8988T (cell line): Measurements from ENCODE around the gene SCN4B.
"Not testable (repeated sequence)": the region's sequence is repeated elsewhere in the genome, so short reads cannot be mapped to it uniquely, and the experiment has no call there.

ENCODE experiments used
- DNase-seq: peaks from one replicate; pipeline ENCODE4 v3.0.0; 2011

SCN4B gene, protein sequence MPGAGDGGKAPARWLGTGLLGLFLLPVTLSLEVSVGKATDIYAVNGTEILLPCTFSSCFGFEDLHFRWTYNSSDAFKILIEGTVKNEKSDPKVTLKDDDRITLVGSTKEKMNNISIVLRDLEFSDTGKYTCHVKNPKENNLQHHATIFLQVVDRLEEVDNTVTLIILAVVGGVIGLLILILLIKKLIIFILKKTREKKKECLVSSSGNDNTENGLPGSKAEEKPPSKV

DNA sequence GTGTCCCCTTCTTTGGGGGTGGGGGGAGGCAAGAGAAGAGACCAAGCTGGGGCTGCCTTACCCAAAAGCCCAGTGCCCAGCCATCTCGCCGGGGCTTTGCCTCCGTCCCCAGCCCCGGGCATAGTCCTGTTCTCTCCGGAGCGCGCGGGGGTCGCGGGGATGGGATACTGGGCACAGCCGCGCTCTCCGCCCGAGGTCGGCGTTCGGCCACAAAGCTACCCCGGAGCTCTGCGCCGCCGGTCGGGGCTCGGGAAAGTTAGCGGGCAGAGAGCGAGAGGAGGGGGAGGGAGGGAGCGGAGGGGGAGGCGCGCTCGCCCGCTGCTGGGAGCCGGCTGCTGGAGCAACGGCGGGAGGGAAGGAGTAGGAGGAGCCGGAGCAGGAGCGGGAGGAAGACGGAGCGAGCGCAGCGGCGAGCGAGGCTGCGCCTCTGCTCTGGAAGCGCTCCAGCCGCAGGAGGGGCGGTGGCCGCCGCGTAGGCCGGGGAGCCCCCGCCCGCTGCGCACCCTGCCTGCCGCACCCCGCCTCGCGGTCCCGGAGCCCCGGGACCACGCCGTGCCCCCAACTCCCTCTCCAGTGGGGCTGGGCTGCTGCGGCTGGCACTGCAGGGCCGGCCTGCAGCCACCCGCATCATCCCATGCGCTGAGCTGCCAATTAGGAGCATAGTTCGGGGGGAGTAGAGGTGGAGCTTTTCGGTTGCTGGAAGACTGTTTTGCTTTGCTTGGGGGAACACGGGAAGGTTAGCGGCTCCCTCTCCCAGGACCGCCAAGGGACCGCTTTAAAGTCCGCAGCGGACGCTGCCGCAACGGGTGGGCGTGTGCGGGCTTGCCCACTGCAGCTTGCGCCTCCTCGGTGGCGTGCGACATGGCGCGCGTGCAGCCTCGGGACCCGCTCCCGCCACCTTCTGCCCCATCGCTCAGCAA is at the start of gene SCN4B:
Gene SCN4B (minus strand): TSS at position 272 of the 920 bp plus-strand sequence. CDS start 150 bp downstream, at position 122.
- DNase-seq, result peak; percentile 98

DNA sequence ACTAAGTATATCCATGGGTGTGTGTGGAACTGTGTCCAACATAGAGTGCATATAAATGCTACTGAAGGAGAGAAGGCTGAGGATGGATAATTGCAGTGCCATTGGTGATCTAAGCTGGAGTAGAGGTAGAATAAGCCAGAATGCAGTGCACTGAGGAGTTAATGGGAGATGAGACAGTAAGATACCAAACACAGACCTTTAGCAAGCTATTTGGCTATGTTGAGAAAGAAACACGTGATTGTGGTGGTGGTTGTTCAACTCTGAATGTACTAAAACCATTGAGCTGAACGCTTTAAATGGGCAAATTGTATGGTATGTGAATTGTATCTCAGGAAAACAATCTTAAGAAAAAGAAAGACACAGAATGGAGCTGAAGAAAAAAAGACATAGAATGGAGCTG is 49.3 kb upstream of the SCN4B start:
- DNase-seq, result no peak

DNA sequence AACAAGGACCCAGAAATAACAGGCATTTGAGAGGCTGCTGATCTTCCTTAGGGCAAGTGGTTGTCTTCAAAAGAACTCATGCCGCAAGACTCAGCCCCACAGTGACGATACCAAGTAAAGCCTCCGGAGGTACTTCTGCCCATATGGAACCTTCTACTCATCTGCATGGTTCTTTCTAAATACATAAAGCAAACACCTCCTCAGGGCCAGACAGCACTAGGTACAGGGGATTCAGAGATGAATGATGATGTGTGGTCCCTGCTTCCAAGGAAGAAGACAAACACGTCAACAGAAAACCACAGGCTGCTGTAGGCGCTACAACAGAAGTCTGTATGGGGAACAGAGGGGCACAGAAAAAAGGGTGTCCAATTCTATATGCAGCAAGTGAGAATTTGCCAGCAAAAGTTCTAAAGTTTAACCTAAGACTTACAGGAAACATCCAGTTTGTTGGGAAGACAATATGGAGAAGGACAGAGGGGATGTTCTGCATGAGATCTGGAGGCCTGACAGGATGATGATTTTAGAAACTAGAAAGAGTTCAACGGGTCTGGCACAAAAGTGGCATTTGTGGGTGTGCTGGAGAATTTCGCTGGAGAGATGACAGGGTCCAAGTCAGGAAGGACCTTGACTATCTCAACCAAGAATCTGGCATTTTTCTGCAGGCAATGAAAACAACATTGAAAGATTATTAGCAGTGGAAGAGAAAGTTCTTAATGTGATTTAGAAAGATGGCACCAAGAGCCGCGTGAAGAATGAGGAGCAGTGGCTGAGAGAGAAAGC is 48.5 kb upstream of the SCN4B start:
- DNase-seq, result no peak

DNA sequence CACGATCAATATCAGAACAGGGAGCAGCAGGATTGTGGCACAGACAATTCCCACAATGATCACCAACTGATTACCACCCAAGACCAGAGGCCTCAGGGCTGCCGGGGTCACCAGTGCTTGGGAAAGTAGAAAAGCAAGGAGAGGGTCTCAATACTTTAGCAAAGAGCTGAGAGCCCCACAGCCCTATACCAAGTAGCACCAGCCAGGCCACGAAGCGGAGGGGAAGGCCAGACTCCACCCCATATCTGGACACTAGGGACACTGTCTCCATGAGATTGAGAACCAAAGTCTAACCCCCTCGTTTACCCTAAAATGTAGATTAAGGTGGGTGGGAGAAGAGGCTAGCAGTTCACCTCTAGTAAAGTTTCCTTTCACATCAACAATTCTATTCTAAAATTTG is 47.9 kb upstream of the SCN4B start:
- DNase-seq, result no peak

DNA sequence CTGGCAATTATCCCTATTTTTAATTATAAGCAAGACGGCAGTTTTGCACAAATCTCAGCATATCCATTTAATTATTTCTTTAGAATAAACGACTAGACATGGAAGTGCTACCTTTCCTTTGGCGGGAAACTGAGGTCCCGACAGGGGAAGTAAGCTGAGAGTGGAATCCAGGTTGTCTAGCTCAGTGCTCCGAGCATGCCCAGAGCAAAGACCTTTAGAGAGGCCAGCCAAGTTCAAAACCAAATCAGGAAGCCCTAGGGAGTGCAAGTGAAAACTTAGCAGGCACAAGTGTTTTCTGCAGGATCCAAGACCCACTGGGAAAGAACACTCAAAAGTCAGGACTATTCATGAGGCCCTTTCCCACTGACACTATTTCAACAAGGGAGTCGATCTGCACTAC is 46.5 kb upstream of the SCN4B start:
- DNase-seq, result no peak

DNA sequence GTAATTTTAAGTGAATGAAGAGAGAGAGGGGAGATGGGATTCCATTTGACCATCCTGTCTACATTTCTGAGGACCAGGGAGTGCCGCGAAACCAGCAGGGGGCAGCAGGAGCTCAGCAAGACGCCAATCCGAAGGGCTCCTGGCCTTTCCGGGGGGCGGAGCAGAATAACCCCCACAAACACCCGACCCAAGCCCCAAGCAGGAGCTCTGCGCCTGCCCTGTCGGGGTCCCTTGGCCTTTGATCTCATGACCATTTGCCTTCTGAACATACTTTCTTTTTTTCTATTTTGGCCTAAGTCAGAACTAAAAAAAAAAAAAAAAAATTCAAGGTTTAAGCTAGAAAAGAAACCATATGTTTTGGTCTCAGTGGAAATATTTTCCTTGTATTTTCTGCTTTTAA is 45.7 kb upstream of the SCN4B start:
- DNase-seq, result peak; percentile 65

DNA sequence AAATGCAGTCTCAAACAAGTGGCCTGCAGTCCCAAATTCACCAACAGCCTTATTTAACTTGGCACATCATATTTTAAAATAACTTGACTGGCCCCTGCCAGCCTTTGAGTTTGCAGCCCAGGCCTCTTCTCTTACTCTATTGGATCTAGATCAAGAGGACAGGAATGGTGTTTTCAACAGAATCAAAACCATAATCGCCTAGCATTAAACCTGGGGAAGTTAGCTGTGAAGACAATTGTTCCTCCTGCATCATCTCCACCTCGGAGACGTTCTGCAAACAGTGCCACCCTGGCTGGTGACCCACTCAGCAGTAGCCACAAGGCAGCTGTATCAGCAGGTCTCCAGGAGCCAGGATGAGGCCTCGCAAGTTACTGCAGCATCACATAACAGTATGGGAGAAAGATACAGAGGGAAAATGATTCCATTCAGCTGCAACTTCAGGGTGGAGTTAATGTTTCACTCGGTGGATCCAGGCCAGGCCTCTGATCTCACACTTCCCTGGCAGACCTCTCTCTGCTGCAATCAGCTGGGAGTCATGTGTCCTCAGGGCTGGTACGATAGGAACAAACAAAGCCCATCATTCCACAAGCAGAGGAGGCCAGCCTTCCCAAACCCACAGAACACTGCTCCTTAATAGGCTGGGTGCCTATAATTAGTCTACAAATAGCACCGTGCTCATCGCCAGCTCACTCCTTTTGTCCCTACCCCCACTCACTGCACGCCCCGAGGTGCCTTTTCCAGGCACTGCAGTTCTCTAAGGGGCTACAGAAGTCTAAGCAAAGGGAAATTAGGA is 42.4 kb upstream of the SCN4B start:
- no peak for DNase-seq

DNA sequence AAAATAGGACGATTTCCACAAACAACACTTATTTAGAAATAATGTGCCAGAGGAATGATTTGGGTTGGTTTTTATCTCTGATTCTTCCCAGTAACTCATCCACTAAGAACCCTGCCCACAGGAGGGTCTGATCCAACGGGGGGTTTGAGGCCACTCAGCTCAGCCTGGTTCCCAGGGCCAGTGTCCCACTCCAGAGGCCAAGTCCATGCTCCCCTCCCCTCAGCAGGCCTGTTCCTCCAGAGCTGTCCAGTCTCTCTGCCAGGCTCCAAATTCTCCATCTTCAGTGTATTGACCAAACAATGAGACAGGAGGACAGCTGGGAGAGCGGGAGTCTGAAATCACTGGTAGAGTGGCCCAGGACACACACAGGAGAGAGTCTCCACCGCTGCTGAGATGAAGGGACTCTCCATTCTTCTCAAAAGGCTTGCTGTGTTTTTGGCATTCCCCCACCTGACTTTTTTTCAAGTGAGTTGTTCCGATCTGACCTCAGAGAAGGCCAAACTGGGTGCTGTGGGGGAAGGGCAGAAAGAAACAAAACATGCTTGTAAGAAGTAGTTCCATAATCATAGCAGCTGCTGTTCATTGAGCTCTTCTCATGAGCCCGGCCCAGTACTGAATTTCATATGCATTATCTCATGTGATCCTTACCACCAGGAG is 41.4 kb upstream of the SCN4B start:
- no peak for DNase-seq

DNA sequence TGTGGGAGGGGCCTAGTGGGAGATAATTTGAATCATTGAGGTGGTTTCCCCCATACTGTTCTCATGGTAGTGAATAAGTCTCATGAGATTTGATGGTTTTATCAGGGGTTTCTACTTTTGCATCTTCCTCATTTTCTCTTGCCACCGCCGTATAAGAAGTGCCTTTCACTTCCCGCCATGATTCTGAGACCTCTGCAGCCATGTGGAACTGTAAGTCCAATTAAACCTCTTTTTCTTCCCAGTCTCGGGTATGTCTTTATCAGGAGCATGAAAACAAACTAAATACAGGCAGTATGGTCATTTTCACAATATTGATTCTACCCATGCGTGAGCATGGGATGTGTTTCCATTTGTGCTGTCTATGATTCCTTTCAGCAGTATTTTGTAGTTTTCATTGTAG is 40.2 kb upstream of the SCN4B start:
- not testable (repeated sequence) for DNase-seq

DNA sequence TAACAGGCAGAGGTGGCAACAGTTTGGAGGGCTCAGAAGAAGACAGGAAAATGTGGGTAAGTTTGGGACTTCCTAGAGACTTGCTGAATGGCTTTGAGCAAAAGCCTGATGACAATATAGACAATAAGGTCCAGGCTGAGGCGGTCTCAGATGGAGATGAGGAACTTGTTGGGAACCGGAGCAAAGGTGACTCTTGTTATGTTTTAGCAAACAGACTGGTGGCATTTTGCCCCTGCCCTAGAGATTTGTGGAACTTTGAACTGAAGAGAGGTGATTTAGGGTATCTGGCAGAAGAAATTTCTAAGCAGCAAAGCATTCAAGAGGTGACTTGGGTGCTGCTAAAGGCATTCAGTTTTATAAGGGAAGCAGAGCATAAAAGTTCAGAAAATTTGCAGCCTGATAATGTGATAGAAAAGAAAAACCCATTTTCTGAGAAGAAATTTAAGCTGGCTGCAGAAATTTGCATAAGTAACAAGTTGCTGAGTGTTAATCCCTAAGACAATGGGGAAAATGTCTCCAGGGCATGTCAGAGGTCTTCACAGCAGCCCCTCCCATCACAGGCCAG is 38.4 kb upstream of the SCN4B start:
- DNase-seq, result not testable (repeated sequence)

DNA sequence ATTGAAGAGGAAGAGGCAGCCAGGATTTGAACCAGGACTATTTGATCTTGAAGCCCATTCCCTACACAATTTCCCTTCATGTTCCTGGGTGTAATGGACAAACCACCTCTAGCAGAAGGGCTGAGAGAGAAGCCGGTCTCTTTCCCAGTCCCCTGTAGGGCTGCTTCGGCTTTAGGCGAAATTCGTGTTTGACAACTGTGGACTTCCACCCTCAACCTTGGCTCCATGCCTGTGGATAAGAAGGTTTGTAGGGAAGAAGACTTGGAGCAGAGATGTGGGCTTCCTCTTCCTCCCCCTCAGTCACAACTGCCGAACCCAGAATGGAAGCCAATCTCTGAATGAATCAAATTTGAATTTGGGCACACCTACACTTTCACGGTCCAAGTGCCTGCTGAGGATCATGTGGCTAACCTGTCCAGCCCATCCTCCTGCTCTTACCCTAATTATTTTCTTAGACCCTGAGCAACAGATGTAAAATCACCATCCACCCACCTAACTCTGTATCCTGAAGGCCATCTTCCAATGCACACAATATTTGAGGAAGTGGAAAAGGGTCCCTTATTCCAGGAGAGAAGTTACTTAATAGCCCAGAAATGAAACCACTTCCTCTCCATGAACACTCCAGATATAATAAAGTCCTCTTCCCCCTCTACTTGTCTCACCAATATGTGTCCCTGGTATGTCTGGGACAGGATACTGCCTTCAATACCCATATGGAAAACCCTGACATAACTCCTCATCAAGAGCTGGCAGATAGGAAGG is 33.9 kb upstream of the SCN4B start:
- no peak for DNase-seq

DNA sequence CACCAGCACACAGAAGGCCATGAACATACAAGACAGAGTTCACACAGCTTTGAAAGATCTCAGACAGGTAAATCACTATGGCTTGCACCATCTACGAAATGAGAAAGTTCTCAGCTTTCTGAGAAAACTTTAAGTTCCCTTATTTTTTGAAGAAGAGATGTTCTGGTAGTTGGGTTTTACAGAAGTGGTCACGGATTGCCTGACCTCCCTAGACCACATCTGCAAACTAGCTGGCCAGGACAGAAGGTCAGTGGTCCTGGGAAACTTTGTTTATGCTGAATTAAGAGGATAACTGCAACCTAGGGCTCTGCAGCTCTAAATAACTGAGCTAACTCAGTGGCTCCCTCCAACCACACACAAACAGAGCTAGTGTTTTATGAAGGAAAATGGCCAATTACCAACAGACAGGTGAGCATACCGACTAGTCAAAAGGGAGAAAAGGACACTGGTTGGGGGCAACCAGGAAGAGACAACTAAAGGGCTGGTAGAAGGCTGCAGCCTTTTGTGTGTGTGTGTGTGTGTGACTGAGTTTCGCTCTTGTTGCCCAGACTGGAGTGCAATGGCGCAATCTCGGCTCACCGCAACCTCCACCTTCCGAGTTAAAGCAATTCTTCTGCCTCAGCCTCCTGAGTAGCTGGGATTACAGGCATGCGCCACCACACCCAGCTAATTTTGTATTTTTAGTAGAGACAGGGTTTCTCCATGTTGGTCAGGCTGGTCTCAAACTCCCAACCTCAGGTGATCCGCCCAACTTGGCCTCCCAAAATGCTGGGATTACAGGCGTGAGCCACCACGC is 32.4 kb upstream of the SCN4B start:
- no peak for DNase-seq

DNA sequence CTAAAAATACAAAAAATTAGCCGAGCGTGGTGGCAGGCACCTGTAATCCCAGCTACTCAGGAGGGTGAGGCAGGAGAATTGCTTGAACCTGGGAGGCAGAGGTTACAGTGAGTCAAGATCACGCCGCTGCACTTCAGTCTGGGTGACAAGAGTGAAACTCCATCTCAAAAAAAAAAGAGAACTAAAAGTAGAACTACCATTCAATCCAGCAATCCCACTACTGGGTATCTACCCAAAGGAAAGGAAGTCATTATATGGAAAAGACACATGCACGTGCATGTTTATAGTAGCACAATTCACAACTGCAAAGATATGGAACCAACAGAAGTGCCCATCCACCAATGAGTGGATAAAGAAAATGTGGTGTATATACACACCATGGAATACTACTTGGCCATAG is 31.1 kb upstream of the SCN4B start:
- DNase-seq, result not testable (repeated sequence)

DNA sequence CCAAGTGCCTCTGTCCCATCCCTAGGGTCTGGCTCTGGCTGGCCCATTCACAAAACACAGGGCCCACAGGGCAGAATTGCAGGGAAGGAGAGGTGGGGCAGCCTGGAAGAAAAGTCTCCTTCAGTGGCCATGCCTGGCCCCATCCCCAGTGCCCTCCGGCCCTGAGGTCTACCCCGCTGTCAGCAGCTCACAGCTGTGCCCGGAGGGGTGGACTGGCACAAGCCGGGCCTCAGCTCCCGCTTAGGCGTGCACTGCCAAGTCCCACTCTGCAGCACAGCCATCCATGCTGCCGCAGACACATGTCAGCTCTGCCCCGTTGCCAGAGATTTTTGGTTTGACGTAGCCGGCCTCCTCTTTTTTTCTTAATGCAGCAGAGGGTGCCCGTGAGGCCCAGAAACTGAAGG is 27.7 kb upstream of the SCN4B start:
- no peak for DNase-seq

DNA sequence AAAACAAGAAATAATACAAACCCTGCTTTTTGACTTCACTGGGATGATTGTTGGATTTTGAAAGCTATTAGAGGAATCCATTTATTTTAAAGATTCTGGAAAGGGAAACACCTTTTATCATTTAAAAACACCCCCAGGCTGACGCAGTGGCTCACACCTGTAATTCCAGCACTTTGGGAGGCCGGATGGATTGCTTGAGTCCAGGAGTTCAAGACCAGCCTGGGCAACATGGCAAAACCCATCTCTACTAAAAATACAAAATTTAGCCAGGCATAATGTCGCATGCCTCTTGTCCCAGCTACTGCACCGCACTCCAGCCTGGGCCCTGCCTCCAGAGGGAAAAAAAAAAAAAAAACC is 24.1 kb upstream of the SCN4B start:
- DNase-seq, result no peak

DNA sequence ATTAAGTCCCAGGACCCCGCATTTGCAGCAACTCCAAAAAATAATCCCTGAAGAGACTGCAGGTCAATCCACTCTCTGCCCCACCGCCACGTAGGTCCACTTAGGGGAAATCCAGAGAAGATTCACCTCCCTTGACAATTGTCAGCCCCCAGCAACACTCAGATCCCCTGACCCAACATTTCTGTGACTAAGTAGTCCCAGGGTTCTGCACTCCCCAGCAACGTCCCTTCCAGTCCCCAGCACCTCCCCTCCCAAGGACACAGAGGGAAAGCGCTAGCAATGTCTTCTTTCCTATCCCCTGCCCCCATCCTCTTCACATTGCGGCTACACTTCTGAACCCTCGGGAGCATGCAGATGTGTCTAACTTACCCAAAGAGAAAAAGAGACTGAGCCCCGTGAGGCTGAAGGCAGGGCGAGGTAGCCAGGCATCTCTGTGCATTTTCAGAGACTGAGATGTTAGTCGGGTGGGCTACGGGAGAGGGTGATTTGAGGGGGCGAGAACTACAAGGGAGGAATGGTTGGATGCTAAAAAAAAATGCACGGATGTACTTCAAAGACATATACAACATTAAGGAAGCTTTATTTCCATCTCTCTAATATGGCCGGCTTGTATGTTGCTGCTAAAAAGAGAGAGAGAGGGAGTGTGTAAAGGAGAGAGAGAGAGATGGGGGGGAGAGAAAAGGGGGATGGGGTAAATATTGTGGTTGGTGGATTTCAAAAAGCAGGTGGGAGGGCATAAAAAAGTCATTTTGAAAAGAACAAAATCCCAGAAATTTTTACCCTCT is 23.6 kb upstream of the SCN4B start, which contains the start of gene SCN2B:
Gene SCN2B (minus strand): TSS at position 647 of the 785 bp plus-strand sequence. CDS start 208 bp downstream, at position 439.
- DNase-seq, result no peak

DNA sequence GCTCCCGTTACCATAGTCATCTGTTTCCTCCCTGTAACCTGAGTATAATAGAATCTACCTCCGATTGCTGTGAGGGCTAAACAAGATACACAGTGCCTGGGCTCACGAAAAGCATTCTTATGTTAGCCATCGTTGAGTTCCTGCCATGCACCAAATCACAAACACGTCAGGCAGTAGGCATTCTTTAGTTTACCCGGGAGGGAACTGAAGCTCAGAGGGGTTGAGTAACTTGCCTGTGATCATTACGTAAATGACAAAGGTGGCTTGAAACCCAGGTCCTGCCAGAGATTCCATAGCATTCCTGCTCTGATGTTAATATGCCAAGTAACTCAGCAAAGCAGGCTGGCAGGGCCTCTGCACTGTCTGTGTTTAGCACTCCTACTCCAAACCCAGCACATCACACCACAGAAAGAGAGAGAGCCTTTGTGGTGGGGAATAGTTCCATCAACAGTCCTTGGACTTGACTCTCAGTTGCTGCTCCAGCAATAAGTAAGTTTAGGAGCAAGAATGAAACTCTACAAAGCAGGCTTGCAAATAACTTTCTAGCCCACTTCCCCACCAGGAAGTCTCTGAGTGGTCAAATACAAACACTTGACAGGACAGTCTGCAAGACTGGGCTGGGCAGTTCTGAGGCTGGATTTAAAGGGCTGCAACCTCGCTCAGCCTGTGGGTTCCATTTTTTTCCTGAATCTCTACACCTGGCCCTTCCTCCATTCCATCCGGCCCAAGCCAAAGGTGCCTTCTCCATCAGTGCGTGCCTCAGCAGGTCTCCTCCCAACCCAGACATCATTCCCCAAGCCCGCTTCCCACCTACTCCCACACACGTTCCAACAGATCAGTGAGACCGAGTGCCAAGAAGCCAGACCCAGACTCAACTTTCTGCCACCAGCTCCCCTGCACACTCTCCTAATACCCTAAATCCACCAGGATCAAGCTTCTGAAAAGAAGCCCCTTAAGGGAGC is 22.7 kb upstream of the SCN4B start:
- DNase-seq, result no peak

DNA sequence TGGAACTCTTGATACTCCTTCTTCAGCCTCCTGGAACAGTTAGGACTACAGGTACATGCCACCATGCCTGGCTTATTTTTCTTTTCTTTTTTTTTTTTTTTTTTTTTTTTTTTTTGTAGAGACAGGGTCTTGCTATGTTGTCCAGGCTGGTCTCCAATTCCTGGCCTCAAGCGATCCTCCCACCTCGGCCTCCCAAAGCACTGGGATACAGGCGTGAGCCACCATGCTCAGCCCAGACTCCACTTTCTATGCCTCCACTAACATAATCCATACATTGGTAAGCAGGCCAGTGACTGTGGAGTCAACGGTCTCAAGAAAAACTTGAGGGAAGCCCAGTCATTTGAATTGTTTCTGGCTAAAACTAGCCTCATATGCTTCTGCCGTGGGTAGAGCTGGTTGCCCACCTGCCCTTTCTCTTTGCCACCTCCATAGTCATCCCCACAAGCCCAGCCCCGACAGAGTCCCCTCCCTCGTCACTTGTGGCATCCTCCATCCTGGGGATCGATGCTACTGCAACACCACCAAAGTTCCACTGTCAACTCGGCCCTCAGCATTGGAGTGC is 21.5 kb upstream of the SCN4B start:
- no peak for DNase-seq
